HG03342 (cell line): ENCODE data around the gene RNU11.
A peak's percentile ranks its signal among the peaks of the same experiment; 100 is the strongest.
"Not testable (repeated sequence)": the region's sequence is repeated elsewhere in the genome, so short reads cannot be mapped to it uniquely, and the experiment has no call there.

ENCODE experiments used
- ATAC-seq: cut with Tn5 transposase; IDR thresholded peaks from one replicate; pipeline ENCODE4 v1.9.1; 2021; ENCODE audit warnings: mild to moderate bottlenecking, moderate library complexity; ENCODE audit not compliant: unreplicated experiment

Gene RNU11

GRCh38 chr1:28656335-28656734 lies 7.9 kb downstream of the RNU11 start:
- no peak for ATAC-seq

DNA sequence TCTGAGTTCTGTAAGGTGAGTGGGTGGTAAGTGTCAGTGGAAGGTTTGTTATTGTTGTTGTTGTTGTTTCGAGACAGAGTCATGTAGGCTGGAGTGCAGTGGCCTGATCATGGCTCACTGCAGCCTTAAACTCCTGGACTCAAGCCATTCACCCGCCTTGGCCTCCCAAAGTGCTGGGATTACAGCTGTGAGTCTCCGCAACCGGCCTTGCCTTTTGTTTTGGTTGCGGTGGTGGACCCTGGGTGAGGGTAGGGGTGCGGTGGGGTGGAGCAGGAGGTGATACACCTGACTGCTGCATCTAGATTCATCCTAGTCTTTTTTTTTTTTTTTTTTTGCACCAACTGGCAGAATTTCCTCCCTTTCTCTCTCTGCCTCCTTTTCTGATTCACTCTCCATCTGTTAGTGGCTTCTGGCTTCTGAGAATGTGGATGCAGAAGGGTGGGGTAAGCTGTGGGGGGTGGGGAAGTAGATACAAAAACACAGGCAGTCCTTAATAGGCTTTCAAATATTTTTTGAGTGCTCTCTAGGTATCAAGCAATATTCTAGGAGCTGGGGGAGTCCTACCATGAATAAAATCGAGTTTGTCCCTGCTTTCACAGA lies 15.6 kb downstream of the RNU11 start:
- no peak for ATAC-seq

- ATAC-seq: no peak
Observed at GRCh38 chr1:28666806-28667205, 18.4 kb downstream of the RNU11 start.

GRCh38 chr1:28668191-28668955 lies 20.0 kb downstream of the RNU11 start, which contains the start of gene GMEB1:
Gene GMEB1 (plus strand): TSS chr1:28668784. CDS start chr1:28683613, 14,829 bp downstream.
- peak; percentile 74 for ATAC-seq

DNA sequence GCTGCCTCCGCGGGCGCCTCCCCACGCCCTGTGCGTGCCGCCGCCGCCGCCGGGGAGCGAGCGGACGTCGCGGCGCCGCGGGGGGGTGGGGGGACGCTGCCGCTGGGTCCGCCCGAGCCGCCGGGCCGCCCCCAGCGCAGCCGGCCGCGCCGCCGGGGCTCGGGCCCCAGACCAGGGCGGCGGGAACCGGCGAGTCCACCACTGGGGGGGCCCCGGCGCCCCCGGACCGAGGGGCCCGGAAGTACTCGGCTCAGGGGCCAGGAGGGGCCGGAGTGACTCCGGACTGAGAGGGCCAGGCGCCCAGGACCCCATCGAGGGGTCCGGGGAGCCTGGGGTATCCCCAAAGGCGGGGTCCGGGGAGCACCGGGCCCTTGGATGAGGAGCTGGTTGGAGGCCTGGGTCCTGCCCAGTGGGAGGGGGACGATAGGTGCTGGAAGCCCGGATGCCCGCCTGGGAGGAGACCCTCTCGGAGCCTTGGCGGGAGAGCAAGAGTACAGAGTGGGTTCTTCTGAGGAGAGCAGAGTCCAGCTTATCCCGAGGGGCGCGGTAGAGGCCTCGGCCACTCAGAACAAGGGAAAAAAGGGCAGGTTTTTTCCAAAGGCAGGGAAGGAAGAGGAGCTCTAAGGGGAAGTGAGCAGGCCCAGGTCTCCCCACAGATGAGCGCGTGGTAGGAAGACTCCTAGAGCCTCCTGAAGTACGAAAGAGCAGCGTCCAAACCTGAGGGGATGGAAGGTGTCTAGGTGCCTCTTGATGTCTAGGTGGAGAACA lies 20.7 kb downstream of the RNU11 start:
- peak; percentile 47 for ATAC-seq

DNA sequence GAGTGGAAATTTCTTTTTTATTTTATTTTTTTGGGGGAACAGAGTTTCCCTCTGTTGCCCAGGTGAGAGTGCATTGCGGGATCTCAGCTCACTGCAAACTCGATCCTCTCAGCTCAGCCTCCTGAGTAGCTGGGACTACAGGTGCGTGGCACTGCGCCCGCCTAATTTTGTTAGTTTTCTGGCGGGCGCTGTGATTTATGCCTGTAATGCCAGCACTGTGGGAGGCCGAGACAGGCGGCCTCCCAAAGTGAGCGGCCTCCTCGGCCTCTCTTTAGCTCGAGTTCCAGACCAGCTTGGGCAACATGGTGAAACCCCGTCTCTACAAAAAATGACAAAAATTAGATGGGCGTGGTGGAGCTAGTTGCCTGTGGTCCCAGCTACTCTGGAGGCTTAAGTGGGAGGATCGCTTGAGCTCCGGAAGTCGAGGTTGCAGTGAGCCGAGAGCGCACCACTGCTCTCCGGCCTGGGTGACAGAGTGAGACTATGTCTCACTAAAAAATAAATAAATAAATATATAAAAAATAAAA lies 22.9 kb downstream of the RNU11 start:
- ATAC-seq: no peak

DNA sequence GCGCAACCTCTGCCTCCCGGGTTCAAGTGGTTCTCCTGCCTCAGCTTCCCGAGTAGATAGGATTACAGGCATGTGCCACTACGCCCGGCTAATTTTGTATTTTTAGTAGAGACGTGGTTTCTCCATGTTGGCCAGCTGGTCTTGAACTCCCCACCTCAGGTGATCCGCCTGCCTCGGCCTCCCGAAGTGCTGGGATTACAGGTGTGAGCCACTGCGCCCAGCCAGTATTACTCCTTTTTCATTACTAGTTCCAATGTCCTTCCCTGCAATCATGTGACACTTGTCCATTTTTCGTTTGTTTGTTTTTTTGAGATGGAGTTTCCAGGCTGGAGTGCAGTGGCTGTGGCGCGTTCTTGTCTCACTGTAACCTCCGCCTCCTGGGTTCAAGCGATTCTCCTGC lies 24.6 kb downstream of the RNU11 start:
- not testable (repeated sequence) for ATAC-seq

GRCh38 chr1:28675924-28676257 lies 27.5 kb downstream of the RNU11 start:
- no peak for ATAC-seq

GRCh38 chr1:28680151-28680550 lies 31.8 kb downstream of the RNU11 start:
- no peak for ATAC-seq

- ATAC-seq: no peak
Observed at GRCh38 chr1:28682840-28683239, 34.4 kb downstream of the RNU11 start.

DNA sequence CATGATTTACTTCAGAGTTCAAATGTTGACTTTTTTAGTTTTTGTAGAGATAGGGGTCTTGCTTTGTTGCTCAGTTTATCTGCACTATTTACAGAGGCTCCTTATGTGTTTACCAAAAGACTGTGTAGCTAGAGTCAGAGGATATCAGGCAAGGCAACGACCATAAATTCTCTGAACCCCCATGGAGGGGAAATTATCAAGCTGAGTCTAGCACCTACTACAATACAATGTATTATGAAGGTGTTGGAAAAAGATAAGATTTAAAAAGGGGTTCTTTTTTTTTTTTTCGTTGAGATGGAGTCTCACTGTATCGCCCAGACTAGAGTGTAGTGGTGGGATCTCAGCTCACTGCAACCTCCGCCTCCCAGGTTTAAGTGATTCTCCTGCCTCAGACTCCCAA lies 36.5 kb downstream of the RNU11 start:
- ATAC-seq: no peak

DNA sequence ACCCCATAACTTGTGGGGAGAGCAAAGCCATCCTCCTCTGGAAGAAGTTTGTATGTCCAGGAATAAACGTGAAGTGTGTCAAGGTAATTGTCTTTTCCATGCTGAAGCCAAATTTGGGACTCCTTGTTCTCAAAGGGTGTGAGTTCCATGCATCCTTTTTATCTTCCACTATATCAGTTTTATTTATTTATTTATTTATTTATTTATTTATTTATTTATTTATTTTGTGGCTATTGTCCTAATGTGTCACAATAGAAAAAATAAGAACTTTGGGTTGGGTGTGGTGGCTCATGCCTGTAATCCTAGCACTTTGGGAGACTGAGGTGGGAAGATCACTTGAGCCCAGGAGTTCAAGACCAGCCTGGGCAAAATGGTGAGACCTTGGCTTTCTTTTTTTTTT lies 43.2 kb downstream of the RNU11 start:
- not testable (repeated sequence) for ATAC-seq
